A673 (cell line): Measurements from ENCODE around the gene LRTM2. TPM values are rescaled to one million over a fixed set of nuclear protein-coding genes. Genes with fewer than 3 reads are reported as not detected.

Experiments
- BruUV-seq: library from RNA; stranded (reverse); fragments of 400-500 nt; replicated peaks from 2 replicates; lab custom pipeline; 2021; lab: Mats Ljungman, UMichigan
- CTCF ChIA-PET: fragments of 300-600 bp; sonication (Branson Sonifier 250); formaldehyde crosslinking; loops from one replicate; lab custom pipeline; 2022; ENCODE audit warnings: antibody characterized with exemption; lab: Charles Lee
- POLR2A ChIA-PET: fragments of 300-600 bp; sonication (Branson Sonifier 250); formaldehyde crosslinking; loops from one replicate; lab custom pipeline; 2022; ENCODE audit warnings: antibody characterized with exemption; ENCODE audit not compliant: low non-redundant PET; lab: Charles Lee
- DNase-seq: peaks from one replicate; pipeline ENCODE4 v3.0.0-alpha.2; 2015; ENCODE audit warnings: low spot score
- H3K27ac ChIP-seq: fragments of 200-600 bp; sonication (generic); 2 replicates; pipeline ENCODE4 v1.5.1; 2016; ENCODE audit warnings: mixed run types, low read depth, mild to moderate bottlenecking, mixed read lengths, antibody characterized with exemption, low read length; ENCODE audit not compliant: poor library complexity, severe bottlenecking
- H3K27me3 ChIP-seq: fragments of 200-600 bp; sonication (generic); replicated peaks from 2 replicates; pipeline ENCODE4 v1.6.1; 2017; ENCODE audit warnings: mixed run types, low read depth, mild to moderate bottlenecking, mixed read lengths, antibody characterized with exemption, low read length; ENCODE audit not compliant: insufficient read depth, poor library complexity
- H3K36me3 ChIP-seq: fragments of 200-600 bp; sonication (generic); 2 replicates; pipeline ENCODE4 v1.6.1; 2016; ENCODE audit warnings: mixed run types, mild to moderate bottlenecking, mixed read lengths, antibody characterized with exemption, low read length; ENCODE audit not compliant: insufficient read depth, poor library complexity, severe bottlenecking
- H3K4me1 ChIP-seq: fragments of 200-600 bp; sonication (generic); 2 replicates; pipeline ENCODE4 v1.6.1; 2017; ENCODE audit warnings: mixed run types, mild to moderate bottlenecking, mixed read lengths, antibody characterized with exemption, low read length; ENCODE audit not compliant: insufficient read depth, poor library complexity, severe bottlenecking
- H3K4me3 ChIP-seq: fragments of 200-600 bp; sonication (generic); 2 replicates; pipeline ENCODE4 v1.5.1; 2016; ENCODE audit warnings: low read depth, mixed run types, mild to moderate bottlenecking, mixed read lengths, low read length; ENCODE audit not compliant: poor library complexity, severe bottlenecking
- H3K9me3 ChIP-seq: fragments of 200-600 bp; sonication (generic); 2 replicates; pipeline ENCODE4 v1.6.1; 2016; ENCODE audit warnings: mixed run types, low read depth, mild to moderate bottlenecking, mixed read lengths, antibody characterized with exemption, low read length; ENCODE audit not compliant: poor library complexity, severe bottlenecking
- CTCF ChIP-seq: fragments of 300-800, 200-600 bp; sonication (generic); conservative IDR thresholded peaks from 2 replicates; pipeline ENCODE4 v1.5.1; 2017; ENCODE audit warnings: low read depth, mild to moderate bottlenecking, antibody characterized with exemption, low read length, moderate library complexity, mixed read lengths
- EZH2 ChIP-seq: fragments of 200-600 bp; sonication (generic); IDR thresholded peaks from 2 replicates; pipeline ENCODE4 v1.6.1; 2017; ENCODE audit warnings: borderline replicate concordance, low read depth, mild to moderate bottlenecking, mixed read lengths, antibody characterized with exemption, low read length; ENCODE audit not compliant: poor library complexity, severe bottlenecking
- intact Hi-C: fragments of 100-400 bp; cut with micrococcal nuclease; formaldehyde crosslinking; loops from one replicate; pipeline ENCODE4 v1.10.0; 2022; ENCODE audit not compliant: unreplicated experiment
- total RNA-seq: library from RNA; stranded (reverse); gene quantifications from 2 replicates; pipeline ENCODE4 v1.2.3, GENCODE V29; 2021

Gene LRTM2
- total RNA-seq, 1 experiment from 2014 or later: not detected

GRCh38 chr12:1825382-1826102 is 5.2 kb downstream of the LRTM2 start:
- ChIA-PET POLR2A (no interaction called here), CTCF (no interaction called here)
- Histone ChIP-seq H3K4me1 (no peaks in the 10 kb centered on the region), H3K4me3 (no peak overlapping the region), H3K36me3 (no peaks in the 10 kb centered on the region), H3K27ac (no peak overlapping the region), H3K9me3 (no peaks in the 10 kb centered on the region), H3K27me3 (peaks cover 5% of the 10 kb centered on the region)
- TF ChIP-seq EZH2: no peak
- no peak for DNase-seq
- no TSS peak for BruUV-seq
- intact Hi-C loops: no loop called here

- Histone ChIP-seq H3K9me3 (no peaks in the 10 kb centered on the region), H3K27me3 (no peaks in the 10 kb centered on the region), H3K4me3 (no peak overlapping the region), H3K36me3 (no peaks in the 10 kb centered on the region), H3K27ac (no peak overlapping the region), H3K4me1 (no peaks in the 10 kb centered on the region)
- BruUV-seq: no TSS peak
- intact Hi-C loops: no loop called here
- no peak for DNase-seq
- TF ChIP-seq CTCF (no peak), EZH2 (no peak)
- CTCF ChIA-PET: no interaction called here
- POLR2A ChIA-PET: no interaction called here
These were observed 6.0 kb downstream of the LRTM2 start for GRCh38 chr12:1826401-1826800.

DNA sequence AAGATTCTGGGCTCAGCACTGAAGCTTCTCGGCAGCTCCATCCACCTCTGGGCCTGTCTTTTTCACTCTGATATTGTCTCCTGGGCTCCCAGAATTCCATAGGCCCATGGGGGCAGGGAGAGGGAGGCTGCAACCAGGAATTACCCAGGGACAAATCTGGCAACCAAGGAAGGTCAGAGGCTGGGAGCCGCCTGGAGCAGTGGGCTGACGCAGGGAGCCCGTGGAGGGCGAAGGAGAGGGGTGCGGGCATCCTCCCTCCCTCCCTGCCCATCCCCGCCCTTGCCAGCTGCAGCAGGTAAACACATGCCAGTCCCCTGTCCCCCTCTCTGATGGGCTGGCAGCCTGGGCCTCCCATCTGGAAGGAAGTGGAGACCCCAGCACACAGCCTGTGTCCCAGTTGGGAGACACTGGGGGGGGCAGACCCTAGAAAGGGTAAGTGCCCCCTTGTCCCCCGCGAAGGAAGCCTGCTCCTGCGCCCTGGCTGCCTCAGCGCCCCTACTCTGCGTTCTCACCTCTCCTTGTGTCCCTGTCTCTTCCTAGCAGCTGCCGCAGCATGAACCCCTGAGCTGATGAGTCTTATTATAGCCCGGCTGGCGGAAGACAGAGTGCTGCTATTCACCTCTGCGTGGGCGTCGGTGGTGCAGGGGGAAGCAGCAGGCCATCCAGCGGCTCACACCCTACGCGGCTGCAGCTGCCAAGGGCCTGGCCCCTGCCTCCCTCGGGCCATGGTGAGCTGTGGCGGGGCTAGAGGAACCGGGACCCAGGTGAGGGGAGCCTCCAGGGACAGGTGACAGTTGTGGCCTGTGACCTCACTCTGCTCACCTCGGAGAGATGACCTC is 6.7 kb downstream of the LRTM2 start:
- no peaks in the 10 kb centered on the region for H3K4me1 ChIP-seq
- no peaks in the 10 kb centered on the region for H3K9me3 ChIP-seq
- no peaks in the 10 kb centered on the region for H3K36me3 ChIP-seq
- CTCF ChIA-PET: no interaction called here
- no peaks in the 10 kb centered on the region for H3K27me3 ChIP-seq
- no peak overlapping the region for H3K4me3 ChIP-seq
- intact Hi-C loops: no loop called here
- no peak overlapping the region for H3K27ac ChIP-seq
- DNase-seq: no peak
- BruUV-seq: no TSS peak
- POLR2A ChIA-PET: no interaction called here
- TF ChIP-seq EZH2: no peak
- TF ChIP-seq CTCF: no peak
